Measurements from ENCODE around the gene CORO7.

Gene CORO7

DNA sequence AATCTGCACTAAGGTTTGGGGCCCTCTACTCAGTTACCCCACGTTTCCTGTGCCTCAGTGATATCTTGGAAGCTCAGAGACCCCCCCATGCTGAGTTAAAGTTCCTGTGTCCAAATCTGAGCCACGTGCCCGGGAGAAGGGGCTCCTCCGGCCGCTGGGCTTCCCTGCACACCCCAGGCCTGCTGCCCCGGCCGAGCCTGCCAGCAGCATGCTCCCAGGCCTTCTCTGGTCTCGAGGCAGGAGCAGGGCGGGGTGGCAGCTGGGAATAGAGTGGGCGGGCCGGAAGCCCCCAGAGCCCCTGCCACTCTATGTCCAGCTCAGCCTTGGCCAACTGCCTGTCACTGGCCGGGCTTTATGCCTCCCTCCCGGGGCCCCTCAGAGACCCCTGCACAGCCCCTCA lies 50.4 kb downstream of the CORO7 start:
- Histone ChIP-seq H3K9ac (ENCODE audit: low read depth, low read length) (no peak overlapping the region; the same call in 1 of the 2 replicates), H3K4me3 (ENCODE audit: low read length) (no peak overlapping the region), H3K36me3 (ENCODE audit: insufficient read depth, low read length) (0 out of 2 replicates have a peak, but pooled peaks cover 3% of the 10 kb centered on the region), H3K4me1 (ENCODE audit: insufficient read depth, low read length) (0 out of 2 replicates have a peak, but pooled peaks cover 2% of the 10 kb centered on the region), H3K9me3 (ENCODE audit: insufficient read depth, low read depth, low read length) (no peaks in the 10 kb centered on the region), H3K27me3 (ENCODE audit: insufficient read depth, low read length) (no peaks in the 10 kb centered on the region), H3K27ac (ENCODE audit: low read depth, low read length) (no peak overlapping the region)
- WGBS, result 94% methylated on average over 13 of the region's 13 CpGs

- no peaks in the 10 kb centered on the region for H3K27me3 ChIP-seq (ENCODE audit: insufficient read depth, low read length)
- H3K36me3 ChIP-seq (ENCODE audit: insufficient read depth, low read length), result 0 out of 2 replicates have a peak, but pooled peaks cover 3% of the 10 kb centered on the region
- no peaks in the 10 kb centered on the region for H3K9me3 ChIP-seq (ENCODE audit: insufficient read depth, low read depth, low read length)
- no peak overlapping the region for H3K4me3 ChIP-seq (ENCODE audit: low read length)
- H3K9ac ChIP-seq (ENCODE audit: low read depth, low read length), result no peak overlapping the region
- no peak overlapping the region for H3K27ac ChIP-seq (ENCODE audit: low read depth, low read length)
- WGBS, result 92% methylated on average over 12 of the region's 12 CpGs
- no peaks in the 10 kb centered on the region for H3K4me1 ChIP-seq (ENCODE audit: insufficient read depth, low read length)
Observed at GRCh38 chr16:4365615-4366014, 50.8 kb downstream of the CORO7 start.

DNA sequence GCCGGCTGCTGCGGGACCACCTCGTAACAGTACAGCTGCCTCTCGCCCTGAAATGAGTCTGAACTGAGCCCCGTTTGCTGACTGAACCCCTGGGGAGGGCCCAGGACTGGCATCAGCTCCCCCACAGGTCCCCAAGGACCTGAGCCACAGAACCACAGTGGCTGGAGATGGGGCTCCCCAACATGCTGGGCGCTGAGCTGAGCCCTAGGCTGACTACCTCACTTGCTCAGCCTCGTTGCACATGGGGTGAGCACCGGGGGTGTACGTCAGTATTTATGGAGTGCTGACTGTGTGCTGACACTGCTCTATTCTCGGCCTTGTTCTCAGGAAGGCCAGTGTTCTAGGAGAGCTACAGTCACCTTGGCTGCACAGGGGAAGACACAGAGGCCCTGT lies 51.4 kb downstream of the CORO7 start:
- Histone ChIP-seq H3K9ac (ENCODE audit: low read depth, low read length) (no peak overlapping the region), H3K4me3 (ENCODE audit: low read length) (no peak overlapping the region), H3K36me3 (ENCODE audit: insufficient read depth, low read length) (0 out of 2 replicates have a peak, but pooled peaks cover 3% of the 10 kb centered on the region), H3K9me3 (ENCODE audit: insufficient read depth, low read depth, low read length) (no peaks in the 10 kb centered on the region), H3K27ac (ENCODE audit: low read depth, low read length) (no peak overlapping the region), H3K4me1 (ENCODE audit: insufficient read depth, low read length) (no peaks in the 10 kb centered on the region), H3K27me3 (ENCODE audit: insufficient read depth, low read length) (no peaks in the 10 kb centered on the region)
- WGBS, result 95% methylated on average over 10 of the region's 10 CpGs

DNA sequence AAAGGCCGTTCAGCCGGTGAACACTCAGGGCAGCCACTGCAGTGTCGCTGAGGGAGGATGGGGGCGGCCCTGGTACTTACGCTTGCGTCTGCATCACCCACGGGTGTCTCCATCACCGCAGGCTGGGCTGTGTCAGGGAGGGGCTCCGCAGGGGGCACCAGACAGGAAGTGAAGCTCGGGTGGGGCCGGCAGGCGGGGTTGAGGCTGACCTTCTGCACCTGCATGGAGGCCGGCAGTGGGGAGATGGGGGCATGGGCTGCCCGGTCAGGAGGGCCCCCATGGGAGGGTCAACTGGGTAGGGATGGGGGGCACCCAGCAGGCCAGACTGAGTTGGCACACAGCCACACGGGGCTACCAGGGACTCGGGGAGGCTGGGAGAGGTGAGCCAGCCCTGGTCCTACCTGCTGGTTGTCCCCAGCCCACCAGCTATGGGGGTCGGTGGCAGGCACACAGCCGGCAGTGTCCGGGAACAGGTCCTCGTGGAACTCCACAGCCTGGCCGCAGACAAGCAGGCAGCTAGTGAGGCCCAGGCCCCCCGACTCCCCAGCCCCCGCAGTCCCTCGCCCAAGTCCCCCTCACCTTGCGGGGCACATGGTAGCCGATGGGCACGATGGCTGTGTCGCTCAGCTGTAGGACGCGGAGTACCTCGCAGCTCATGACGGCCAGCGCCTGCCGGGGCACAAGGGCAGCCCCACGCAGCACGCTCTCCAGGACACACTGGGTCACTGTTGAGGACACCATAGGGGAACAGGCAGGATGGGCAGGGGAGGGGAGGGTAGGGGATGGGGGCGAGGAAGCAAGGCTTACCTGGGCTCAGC lies 52.0 kb downstream of the CORO7 start:
- H3K9ac ChIP-seq (ENCODE audit: low read depth, low read length), result no peak overlapping the region
- H3K4me1 ChIP-seq (ENCODE audit: insufficient read depth, low read length), result no peaks in the 10 kb centered on the region
- WGBS, result 92% methylated on average over 37 of the region's 37 CpGs
- no peaks in the 10 kb centered on the region for H3K27me3 ChIP-seq (ENCODE audit: insufficient read depth, low read length)
- no peak overlapping the region for H3K27ac ChIP-seq (ENCODE audit: low read depth, low read length)
- H3K36me3 ChIP-seq (ENCODE audit: insufficient read depth, low read length), result 0 out of 2 replicates have a peak, but pooled peaks cover 3% of the 10 kb centered on the region
- H3K9me3 ChIP-seq (ENCODE audit: insufficient read depth, low read depth, low read length), result no peaks in the 10 kb centered on the region
- H3K4me3 ChIP-seq (ENCODE audit: low read length), result no peak overlapping the region

DNA sequence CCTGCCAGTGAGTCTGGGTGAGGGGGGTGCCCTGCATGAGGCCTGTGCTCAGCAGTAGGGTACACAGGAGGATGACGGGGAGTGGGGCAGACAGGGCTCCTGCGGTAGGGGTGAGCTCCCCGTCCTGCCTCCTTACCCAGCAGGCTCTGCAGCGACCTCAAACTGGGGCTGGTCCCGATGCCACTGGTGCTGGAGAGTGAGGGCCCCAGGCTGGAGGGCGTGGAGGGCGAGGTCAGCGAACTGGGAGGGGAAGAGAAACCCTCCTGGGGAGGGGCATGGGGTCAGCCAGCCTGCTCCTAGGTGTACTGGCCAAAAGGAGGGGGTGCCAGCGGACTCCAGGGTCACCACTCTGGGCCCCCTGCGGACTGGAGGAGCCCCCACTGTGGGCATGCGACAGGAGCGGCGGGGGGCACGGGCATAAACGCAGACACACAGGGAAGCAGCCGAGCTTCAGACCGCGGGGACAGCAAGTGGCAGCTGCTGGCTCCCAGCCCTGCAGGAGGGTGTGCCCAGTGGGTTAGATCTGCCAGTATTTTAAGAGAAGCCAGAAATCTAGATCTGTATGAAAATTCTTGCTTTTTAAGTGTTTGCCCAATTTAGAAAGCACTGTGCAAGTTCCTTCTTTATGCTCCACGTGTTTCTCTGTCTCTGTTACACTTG lies 53.8 kb downstream of the CORO7 start:
- no peak overlapping the region for H3K9ac ChIP-seq (ENCODE audit: low read depth, low read length)

DNA sequence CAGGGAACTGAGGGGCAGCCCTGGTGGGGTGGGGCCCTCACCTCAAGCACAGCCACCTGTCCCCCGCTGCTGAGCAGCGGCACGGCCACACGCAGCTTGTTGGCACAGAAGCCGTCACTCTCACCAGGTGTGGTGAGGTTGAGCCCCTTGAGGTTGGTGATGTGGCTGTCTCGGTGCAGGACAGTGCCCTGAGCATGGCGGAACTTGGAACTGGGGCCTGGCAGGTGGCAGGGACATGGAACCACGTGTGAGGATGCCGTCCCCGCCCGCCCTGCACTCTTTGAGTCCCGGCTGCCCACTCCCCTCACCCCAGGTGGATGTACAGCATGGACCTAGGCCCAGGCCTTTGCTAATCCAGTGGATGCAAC lies 54.5 kb downstream of the CORO7 start:
- H3K4me3 ChIP-seq (ENCODE audit: low read length), result no peak overlapping the region
- H3K27me3 ChIP-seq (ENCODE audit: insufficient read depth, low read length), result no peaks in the 10 kb centered on the region
- 0 out of 2 replicates have a peak, but pooled peaks cover 3% of the 10 kb centered on the region for H3K36me3 ChIP-seq (ENCODE audit: insufficient read depth, low read length)
- H3K4me1 ChIP-seq (ENCODE audit: insufficient read depth, low read length), result no peaks in the 10 kb centered on the region
- no peaks in the 10 kb centered on the region for H3K9me3 ChIP-seq (ENCODE audit: insufficient read depth, low read depth, low read length)
- H3K9ac ChIP-seq (ENCODE audit: low read depth, low read length), result no peak overlapping the region
- WGBS, result 93% methylated on average over 12 of the region's 12 CpGs
- H3K27ac ChIP-seq (ENCODE audit: low read depth, low read length), result no peak overlapping the region

More for the DNA sequence above, 53.8 kb downstream of the CORO7 start:
- Histone ChIP-seq H3K4me3 (ENCODE audit: low read length) (no peak overlapping the region), H3K27ac (ENCODE audit: low read depth, low read length) (no peak overlapping the region), H3K4me1 (ENCODE audit: insufficient read depth, low read length) (no peaks in the 10 kb centered on the region), H3K9me3 (ENCODE audit: insufficient read depth, low read depth, low read length) (no peaks in the 10 kb centered on the region), H3K27me3 (ENCODE audit: insufficient read depth, low read length) (no peaks in the 10 kb centered on the region), H3K36me3 (ENCODE audit: insufficient read depth, low read length) (0 out of 2 replicates have a peak, but pooled peaks cover 3% of the 10 kb centered on the region)
- 88% methylated on average over 19 of the region's 19 CpGs for WGBS

DNA sequence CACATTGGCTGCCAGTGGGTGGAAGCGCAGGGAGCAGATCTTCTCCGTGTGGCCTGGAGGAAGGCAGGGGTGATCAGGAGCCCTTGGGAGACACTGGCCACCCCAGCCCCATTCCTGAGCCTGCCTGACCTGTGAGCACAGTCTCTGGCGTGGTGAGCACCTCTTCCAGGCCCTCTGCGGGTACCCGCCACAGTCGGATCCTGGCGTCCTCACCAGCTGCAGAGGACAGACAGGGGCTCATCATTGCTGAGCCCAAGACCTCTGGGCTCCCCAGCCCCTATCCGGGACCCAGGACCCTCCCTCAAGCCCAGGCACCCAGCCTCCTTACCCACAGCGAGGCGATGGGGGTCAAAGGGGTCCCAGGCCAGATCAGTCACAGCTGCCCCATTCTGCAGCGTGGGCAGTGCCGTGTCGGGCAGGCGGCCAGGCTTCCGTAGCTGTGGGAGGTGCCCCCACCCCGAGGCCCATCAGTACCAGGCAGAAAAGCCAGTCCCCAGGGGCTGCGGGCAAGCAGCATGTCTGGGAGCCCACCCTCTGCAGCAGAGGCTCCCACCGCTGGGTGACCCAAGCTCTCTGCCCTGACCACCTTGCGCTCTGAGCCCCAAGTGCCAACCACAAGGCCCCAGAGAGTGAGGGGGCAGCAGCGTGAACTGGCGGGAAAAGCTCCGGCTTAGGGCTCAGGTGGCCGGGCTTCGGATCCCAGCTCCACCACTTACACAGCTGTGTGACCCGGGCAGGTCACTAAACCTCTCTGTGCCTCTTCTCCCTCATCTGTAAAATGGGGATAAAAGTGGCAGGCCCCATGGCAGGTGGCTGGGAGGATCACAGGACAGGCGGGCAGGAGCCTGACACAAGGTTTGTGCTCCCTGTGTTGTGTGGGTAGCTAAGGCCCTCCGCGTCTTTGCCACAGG lies 55.1 kb downstream of the CORO7 start:
- no peak overlapping the region for H3K27ac ChIP-seq (ENCODE audit: low read depth, low read length)
- 0 out of 2 replicates have a peak, but pooled peaks cover 3% of the 10 kb centered on the region for H3K36me3 ChIP-seq (ENCODE audit: insufficient read depth, low read length)
- H3K27me3 ChIP-seq (ENCODE audit: insufficient read depth, low read length), result no peaks in the 10 kb centered on the region
- H3K9me3 ChIP-seq (ENCODE audit: insufficient read depth, low read depth, low read length), result no peaks in the 10 kb centered on the region
- H3K4me1 ChIP-seq (ENCODE audit: insufficient read depth, low read length), result no peaks in the 10 kb centered on the region
- no peak overlapping the region for H3K9ac ChIP-seq (ENCODE audit: low read depth, low read length)
- H3K4me3 ChIP-seq (ENCODE audit: low read length), result no peak overlapping the region
- 93% methylated on average over 28 of the region's 28 CpGs for WGBS

DNA sequence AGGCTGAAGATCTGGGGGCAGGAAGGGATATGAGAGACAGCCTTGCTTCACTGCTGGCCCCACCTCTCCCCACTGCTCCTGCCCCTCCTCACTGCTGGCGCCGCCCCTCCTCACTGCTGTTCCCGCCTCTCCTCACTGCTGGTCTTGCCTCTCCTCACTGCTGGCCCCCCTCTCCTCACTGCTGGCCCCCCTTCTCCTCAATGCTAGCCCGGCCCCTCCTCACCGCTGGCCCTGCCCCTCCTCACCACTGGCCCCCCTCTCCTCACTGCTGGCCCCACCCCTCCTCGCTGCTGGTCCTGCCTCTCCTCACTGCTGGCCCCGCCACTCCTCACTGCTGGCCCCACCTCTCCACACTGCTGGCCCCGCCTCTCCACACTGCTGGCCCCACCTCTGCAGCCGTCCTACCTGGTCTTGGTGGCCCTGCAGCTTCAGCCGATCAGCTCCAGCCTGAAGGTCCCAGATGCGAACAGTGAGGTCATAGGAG lies 55.8 kb downstream of the CORO7 start:
- Histone ChIP-seq H3K27ac (ENCODE audit: low read depth, low read length) (no peak overlapping the region), H3K4me3 (ENCODE audit: low read length) (no peak overlapping the region), H3K27me3 (ENCODE audit: insufficient read depth, low read length) (no peaks in the 10 kb centered on the region), H3K4me1 (ENCODE audit: insufficient read depth, low read length) (no peaks in the 10 kb centered on the region), H3K36me3 (ENCODE audit: insufficient read depth, low read length) (0 out of 2 replicates have a peak, but pooled peaks cover 3% of the 10 kb centered on the region), H3K9ac (ENCODE audit: low read depth, low read length) (no peak overlapping the region), H3K9me3 (ENCODE audit: insufficient read depth, low read depth, low read length) (no peaks in the 10 kb centered on the region)
- WGBS, result 85% methylated on average over 11 of the region's 11 CpGs

GRCh38 chr16:4359914-4360313 lies 56.5 kb downstream of the CORO7 start:
- Histone ChIP-seq H3K4me1 (ENCODE audit: insufficient read depth, low read length) (no peaks in the 10 kb centered on the region), H3K36me3 (ENCODE audit: insufficient read depth, low read length) (0 out of 2 replicates have a peak, but pooled peaks cover 3% of the 10 kb centered on the region), H3K9me3 (ENCODE audit: insufficient read depth, low read depth, low read length) (no peaks in the 10 kb centered on the region), H3K27ac (ENCODE audit: low read depth, low read length) (no peak overlapping the region), H3K4me3 (ENCODE audit: low read length) (no peak overlapping the region), H3K9ac (ENCODE audit: low read depth, low read length) (no peak overlapping the region), H3K27me3 (ENCODE audit: insufficient read depth, low read length) (no peaks in the 10 kb centered on the region)
- 94% methylated on average over 3 of the region's 3 CpGs for whole genome bisulfite sequencing

DNA sequence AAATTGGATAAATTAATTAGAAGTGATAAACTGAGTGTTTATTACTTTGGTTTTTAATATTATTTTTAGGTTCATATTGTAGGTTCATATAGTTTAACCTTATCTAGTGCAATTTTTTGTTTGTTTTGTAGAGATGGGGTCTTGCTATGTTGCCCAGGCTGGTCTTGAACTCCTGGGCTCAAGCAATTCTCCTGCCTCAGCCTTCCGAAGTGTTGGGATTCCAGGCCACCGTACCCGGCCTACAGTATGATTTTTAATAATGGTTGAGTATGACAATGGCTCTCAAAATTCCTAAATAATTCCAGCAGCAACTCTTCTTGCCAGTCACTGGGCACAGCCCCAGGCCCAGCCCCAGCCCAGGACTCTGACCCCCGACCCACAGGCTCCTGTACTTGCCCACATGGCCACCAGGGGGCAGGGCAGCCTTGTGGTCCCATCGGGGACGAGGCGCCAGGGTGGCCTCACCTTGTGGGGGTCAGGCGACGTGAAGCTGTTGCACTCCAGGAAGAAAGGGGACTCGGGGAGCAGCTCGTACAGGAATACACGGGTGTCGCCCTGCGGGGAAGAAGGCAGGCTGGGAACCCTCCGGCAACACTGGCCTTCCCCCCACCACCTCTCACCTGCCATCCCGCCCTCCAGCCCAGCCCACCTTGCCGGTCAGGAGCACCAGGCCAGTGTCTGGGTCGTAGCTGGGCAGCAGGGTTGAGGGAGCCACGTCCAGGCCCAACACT lies 57.4 kb downstream of the CORO7 start:
- WGBS, result 41% methylated on average over 17 of the region's 19 CpGs
- Histone ChIP-seq H3K4me3 (ENCODE audit: low read length) (no peak overlapping the region), H3K36me3 (ENCODE audit: insufficient read depth, low read length) (0 out of 2 replicates have a peak, but pooled peaks cover 3% of the 10 kb centered on the region), H3K27ac (ENCODE audit: low read depth, low read length) (no peak overlapping the region), H3K4me1 (ENCODE audit: insufficient read depth, low read length) (no peaks in the 10 kb centered on the region), H3K27me3 (ENCODE audit: insufficient read depth, low read length) (no peaks in the 10 kb centered on the region), H3K9me3 (ENCODE audit: insufficient read depth, low read depth, low read length) (no peaks in the 10 kb centered on the region), H3K9ac (ENCODE audit: low read depth, low read length) (no peak overlapping the region)
